T-helper 1 cell treated with Interleukin-12 subunit alpha and Interleukin-12 subunit beta and Interleukin-4 antibody, amounts not matched to agents 30 ng/mL and 1 ng/mL, for 36 hours (primary cell): ENCODE measurements around the gene CIART. TPM values are rescaled to one million over a fixed set of nuclear protein-coding genes. Genes with fewer than 3 reads are reported as not detected.

ENCODE experiments used
- intact Hi-C: fragments of 100-400 bp; cut with micrococcal nuclease; formaldehyde crosslinking; loops from one replicate; pipeline ENCODE4 v1.15.1; 2024
- total RNA-seq: library from RNA; stranded (reverse); gene quantifications from 2 replicates; pipeline ENCODE4 v1.2.3, GENCODE V29; 2022

CIART gene
- total RNA-seq, 1 donor from 2014 or later = 1.5 TPM

- intact Hi-C loops = loop anchor here (5.0 kb wide), 3 partner anchors 287 to 737 kb away; partner anchors contain the start of gene ADAMTSL4
Measured at GRCh38 chr1:150259758-150260669, 22.3 kb upstream of the CIART start.

DNA sequence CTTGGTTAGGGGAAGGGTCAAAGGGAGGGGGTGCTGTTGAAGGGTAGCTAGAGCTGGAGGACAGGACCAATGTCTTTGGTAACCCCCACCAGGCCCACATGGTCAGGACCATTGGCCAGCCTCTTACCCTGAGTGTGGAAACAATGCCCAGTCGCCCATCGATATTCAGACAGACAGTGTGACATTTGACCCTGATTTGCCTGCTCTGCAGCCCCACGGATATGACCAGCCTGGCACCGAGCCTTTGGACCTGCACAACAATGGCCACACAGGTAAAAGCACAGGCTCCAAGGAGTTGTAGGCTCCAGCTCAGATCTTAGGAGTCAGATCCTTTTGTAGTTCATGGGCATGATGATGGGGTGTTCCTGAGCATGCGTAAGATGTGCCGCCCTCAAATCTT is 21.0 kb upstream of the CIART start:
- intact Hi-C loops = no loop called here

GRCh38 chr1:150262388-150263320 is 19.7 kb upstream of the CIART start:
- intact Hi-C loops = no loop called here

DNA sequence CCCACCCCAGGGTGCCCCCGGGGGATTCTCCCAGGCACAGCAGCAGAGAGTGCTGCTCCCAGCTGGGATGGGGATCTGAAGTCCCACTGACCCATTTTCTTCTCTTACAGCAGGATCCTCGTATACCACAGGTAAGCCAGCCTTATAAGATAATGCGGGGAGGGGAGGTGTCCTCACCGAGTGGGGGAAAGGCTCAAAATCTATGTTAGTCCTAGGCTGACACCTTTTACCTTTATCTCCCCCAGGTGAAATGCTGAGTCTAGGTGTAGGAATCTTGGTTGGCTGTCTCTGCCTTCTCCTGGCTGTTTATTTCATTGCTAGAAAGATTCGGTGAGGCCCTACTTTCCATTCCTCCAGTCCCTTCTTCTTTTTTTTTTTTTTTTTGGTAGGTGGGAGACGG is 18.8 kb upstream of the CIART start:
- intact Hi-C loops = no loop called here

GRCh38 chr1:150267896-150268295 is 14.5 kb upstream of the CIART start:
- intact Hi-C loops = loop anchor here (1.0 to 2.0 kb wide), 3 partner anchors 219 to 1131 kb away; partner anchors contain the start of genes LYSMD1, PSMB4 and TARS2

- intact Hi-C loops = loop anchor here (1.0 to 2.0 kb wide), 3 partner anchors 219 to 1130 kb away; partner anchors contain the start of genes LYSMD1, PSMB4 and TARS2
Measured at GRCh38 chr1:150268340-150268704, 14.0 kb upstream of the CIART start.

GRCh38 chr1:150268705-150269403 is 13.5 kb upstream of the CIART start, which contains the start of gene APH1A:
TSS of gene APH1A (minus strand) at chr1:150269016. CDS start at chr1:150268810, 206 bp downstream.
- intact Hi-C loops = loop anchor here (1.0 to 2.0 kb wide), 14 partner anchors 13 to 1130 kb away; partner anchors contain the start of genes ANP32E, BOLA1, CIART and ENSA

DNA sequence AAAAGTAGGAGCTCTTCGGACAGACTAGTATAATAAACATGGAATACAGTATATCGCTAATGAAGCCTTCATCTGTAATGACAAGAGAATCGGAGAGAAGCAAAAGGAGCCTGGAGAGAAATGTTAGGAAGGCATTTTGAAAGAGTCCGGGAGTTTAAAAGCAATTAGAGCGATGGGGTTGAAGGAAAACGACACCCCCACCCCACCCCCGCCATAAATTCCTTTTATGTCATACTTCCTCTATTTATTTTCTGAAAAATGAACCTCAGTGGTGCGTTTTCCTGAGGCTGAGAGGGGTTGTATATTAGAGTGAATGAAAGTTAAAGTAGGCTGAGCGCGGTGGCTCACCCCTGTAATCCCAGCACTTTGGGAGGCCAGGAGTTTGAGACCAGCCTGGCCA is 12.9 kb upstream of the CIART start:
- intact Hi-C loops = loop anchor here (1.0 to 2.0 kb wide), 13 partner anchors 13 to 1129 kb away; partner anchors contain the start of genes ANP32E, BOLA1, CIART and ENSA

DNA sequence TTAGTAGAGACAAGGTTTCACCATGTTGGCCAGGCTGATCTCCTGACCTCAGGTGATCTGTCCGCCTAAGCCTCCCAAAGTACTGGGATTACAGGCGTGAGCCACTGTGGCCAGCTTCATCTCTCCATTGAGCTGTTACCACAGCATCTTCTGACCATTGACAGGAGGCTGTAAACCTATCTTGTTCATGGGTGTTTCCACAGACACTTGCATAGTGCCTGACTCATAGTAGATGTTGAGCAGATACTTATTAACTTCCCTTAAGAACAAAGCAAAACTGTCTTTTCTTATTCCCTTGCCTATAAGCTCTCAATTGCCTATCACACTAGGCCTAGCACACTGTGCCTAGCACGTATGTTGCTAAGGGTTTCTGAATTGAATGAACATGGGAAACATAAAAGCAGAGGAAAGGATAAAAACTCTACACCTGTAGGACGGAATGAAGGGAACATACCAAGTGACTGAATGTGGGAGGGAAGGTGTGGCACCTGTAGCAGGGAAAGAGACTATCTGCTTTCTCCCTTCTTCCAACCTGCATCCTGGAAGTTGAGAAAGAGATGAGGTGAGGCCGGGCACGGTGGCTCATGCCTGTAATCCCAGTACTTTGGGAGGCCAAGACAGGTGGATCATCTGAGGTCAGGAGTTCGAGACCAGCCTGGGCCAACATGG is 10.9 kb upstream of the CIART start:
- intact Hi-C loops = no loop called here

- intact Hi-C loops = no loop called here
Measured at GRCh38 chr1:150273311-150273710, 9.0 kb upstream of the CIART start.

DNA sequence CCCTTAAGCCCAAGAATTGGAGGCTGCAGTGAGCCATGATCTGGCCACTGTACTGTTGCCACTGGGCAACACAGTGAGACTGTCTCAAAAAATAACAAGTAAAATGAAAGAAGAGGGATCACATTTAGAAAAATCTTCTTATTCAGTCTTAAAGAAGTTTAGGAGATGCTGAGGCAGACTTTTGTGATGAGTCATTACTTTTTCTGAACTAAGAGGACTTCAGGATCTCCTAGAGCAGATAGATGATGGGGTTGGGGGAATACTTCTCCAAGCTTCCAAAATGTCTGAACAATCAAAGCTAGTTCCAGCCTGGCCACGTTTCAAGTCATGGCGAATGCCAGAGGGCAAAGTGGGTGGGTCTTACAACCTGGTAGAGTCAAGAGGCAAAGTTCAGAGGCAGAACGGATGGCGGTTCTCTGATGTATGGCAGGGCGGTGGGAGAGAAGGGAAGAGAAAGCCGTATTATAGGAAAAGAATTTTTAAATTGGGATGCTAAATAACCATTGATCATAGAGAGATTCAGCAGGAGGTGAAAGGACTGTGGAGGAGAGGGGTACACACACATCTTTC is 2.1 kb upstream of the CIART start:
- intact Hi-C loops = no loop called here

- intact Hi-C loops = loop anchor here (1.0 kb wide), 2 partner anchors 25 to 45 kb away; partner anchors contain the start of gene ANP32E
Measured at GRCh38 chr1:150281221-150281757, 1.1 kb upstream of the CIART start.

GRCh38 chr1:150282558-150282958 is 204 bp downstream of the CIART start:
- intact Hi-C loops = loop anchor here (1.0 kb wide), 2 partner anchors 11 to 13 kb away; partner anchors contain the start of genes APH1A and MRPS21

- intact Hi-C loops = no loop called here
Measured at GRCh38 chr1:150283260-150283659, 906 bp downstream of the CIART start.

DNA sequence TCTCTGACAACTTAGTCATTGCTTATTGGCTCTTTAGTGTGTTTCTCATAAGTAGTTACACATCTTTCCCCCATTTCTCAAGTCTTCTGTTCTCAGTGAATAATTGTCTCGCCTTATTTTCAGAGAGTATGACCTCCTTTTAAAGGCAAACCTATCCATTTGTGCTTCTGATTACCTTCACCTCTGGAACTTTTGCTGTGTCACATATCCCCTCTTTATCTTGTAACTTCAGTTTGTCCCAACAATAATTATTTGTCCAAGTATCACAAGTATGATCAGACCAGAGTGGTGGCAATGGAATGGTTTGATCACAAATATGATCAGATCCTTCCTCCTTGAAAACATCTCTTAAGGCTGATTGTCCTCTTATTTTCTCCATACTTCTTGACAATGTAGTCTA is 6.0 kb downstream of the CIART start:
- intact Hi-C loops = no loop called here

DNA sequence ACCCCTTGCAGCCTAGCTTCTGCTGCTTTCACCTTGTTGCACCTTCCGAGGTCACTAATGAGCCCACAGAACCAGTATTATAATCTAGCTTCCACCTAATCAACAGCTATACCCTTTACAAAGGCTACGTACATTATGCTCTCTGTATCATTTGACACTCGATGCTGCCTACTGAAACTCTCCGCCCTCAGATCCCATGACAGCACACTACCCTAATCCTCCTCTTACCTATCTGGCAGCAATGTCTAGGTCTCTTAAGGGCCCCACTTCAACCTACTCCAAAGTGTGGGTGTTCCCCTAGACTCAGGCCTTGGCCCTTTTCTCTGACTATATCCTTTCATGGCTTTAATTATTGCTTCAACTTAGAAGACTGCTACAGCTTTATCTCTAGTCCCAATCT is 6.5 kb downstream of the CIART start:
- intact Hi-C loops = no loop called here

DNA sequence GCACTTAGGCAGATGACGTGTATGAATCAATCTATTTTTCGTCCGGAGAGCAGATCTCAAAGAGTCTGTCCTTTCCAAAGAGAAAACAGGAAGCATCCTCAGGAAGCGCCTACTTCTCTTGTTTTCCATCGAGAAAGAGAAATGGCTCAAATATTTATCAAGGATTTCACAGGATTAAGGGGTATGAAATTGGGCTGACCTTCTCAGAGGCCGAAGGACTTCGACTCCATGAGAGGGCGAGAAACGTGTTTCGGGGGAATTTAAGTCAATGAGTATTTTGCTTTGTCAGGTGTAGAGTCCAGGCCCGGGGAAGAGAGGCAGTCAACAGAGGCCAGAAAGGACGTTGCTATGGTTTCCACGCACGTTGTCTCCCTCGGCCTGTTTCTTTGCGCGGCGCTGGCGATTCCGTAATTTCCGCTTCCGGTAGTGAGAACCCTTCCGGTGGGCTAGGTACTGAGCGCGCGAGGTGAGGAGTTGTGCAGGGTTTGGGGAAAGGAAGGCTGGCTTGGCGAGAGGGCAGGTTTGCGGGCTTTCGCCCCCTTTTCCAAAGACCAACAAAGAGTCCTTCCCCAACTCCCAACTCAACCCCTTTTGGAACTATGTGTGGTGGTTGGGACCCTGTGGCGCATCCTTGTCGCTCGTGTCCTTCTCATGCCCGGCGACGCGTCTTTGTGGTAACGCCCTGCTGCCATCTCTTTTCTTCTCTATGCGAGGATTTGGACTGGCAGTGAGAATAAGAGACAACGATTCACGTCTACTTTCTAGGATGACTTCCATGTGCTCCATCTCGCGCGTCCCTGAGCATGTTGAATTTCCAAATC is 11.3 kb downstream of the CIART start, which contains the start of gene MRPS21:
Gene MRPS21, plus strand, starts transcription at position 429 of the 821 bp plus-strand sequence. CDS start 506 bp downstream, outside the sequence.
- intact Hi-C loops = loop anchor here (1.0 kb wide), 6 partner anchors 11 to 70 kb away; partner anchors contain the start of genes ANP32E, APH1A, CIART and PRPF3

GRCh38 chr1:150295476-150295875 is 13.1 kb downstream of the CIART start:
- intact Hi-C loops = no loop called here
